Ishikawa (cell line): ENCODE measurements around the gene VWA5B1.

Source experiments
- CEBPB ChIP-seq: IDR thresholded peaks from 2 replicates; pipeline ENCODE4 v1.6.1; 2012
- EGR1 ChIP-seq: IDR thresholded peaks from 2 replicates; pipeline ENCODE4 v1.6.1; 2012
- EP300 ChIP-seq: IDR thresholded peaks from 2 replicates; pipeline ENCODE4 v1.6.1; 2012; ENCODE audit warnings: borderline replicate concordance
- FOXM1 ChIP-seq: IDR thresholded peaks from 2 replicates; pipeline ENCODE4 v1.6.1; 2012; ENCODE audit warnings: low read depth, borderline replicate concordance
- REST ChIP-seq: IDR thresholded peaks from 2 replicates; pipeline ENCODE4 v1.6.1; 2012; ENCODE audit warnings: low read depth, mild to moderate bottlenecking
- TAF1 ChIP-seq: IDR thresholded peaks from 2 replicates; pipeline ENCODE4 v1.6.1; 2012; ENCODE audit warnings: low read depth, mild to moderate bottlenecking
- TCF12 ChIP-seq: IDR thresholded peaks from 2 replicates; pipeline ENCODE4 v1.6.1; 2012; ENCODE audit warnings: low read depth

GRCh38 chr1:20356850-20357459 is 66.3 kb downstream of the VWA5B1 start:
- TF ChIP-seq EGR1 (no peak), TAF1 (no peak), CEBPB (no peak), EP300 (no peak), REST (no peak), TCF12 (no peak), FOXM1 (no peak)
